HEK293 (cell line): ENCODE results near the gene SUSD6.

Experiments used
- CTCF ChIP-seq: fragments of 450-650 bp; formaldehyde crosslinking; IDR thresholded peaks from 2 replicates; pipeline ENCODE4 v1.5.1; 2016; ENCODE audit warnings: missing biosample characterization, missing genetic modification characterization
- SP3 ChIP-seq: fragments of 450-650 bp; formaldehyde crosslinking; IDR thresholded peaks from 2 replicates; pipeline ENCODE4 v1.5.1; 2016; ENCODE audit warnings: missing biosample characterization, missing genetic modification characterization
- ZNF175 ChIP-seq: fragments of 450-650 bp; formaldehyde crosslinking; IDR thresholded peaks from 2 replicates; pipeline ENCODE4 v1.5.1; 2016; ENCODE audit warnings: missing biosample characterization, missing genetic modification characterization
- ZNF416 ChIP-seq: fragments of 450-650 bp; formaldehyde crosslinking; IDR thresholded peaks from 2 replicates; pipeline ENCODE4 v1.5.1; 2016; ENCODE audit warnings: missing biosample characterization, missing genetic modification characterization
- ZNF530 ChIP-seq: fragments of 450-650 bp; formaldehyde crosslinking; IDR thresholded peaks from 2 replicates; pipeline ENCODE4 v1.5.1; 2016; ENCODE audit warnings: low read depth, missing biosample characterization, missing genetic modification characterization

GRCh38 chr14:69760810-69761209 lies 149.4 kb downstream of the SUSD6 start:
- TF ChIP-seq CTCF (tag by site-specific recombination) (no peak), ZNF416 (tag by site-specific recombination) (no peak), SP3 (tag by site-specific recombination) (no peak), ZNF175 (tag by site-specific recombination) (no peak), ZNF530 (no peak)
